GM12892 (cell line): Measurements from ENCODE around the gene CLCN1.

Experiments
- POLR2A ChIP-seq: IDR thresholded peaks from 2 replicates; pipeline ENCODE4 v1.6.1; 2011; ENCODE audit warnings: low read depth, low read length, control low read depth
- POLR2AphosphoS5 ChIP-seq: IDR thresholded peaks from 2 replicates; pipeline ENCODE4 v1.6.1; 2011; ENCODE audit warnings: low read depth, low read length, control low read depth
- TAF1 ChIP-seq: IDR thresholded peaks from 2 replicates; pipeline ENCODE4 v1.6.1; 2011; ENCODE audit warnings: low read depth, mild to moderate bottlenecking, control low read depth, low read length, borderline replicate concordance

- no peak for TF ChIP-seq POLR2AphosphoS5
- no peak; the same call in 1 of the 2 replicates for TF ChIP-seq POLR2A
- no peak for TF ChIP-seq TAF1
Measured at GRCh38 chr7:143380260-143380645, 64.3 kb downstream of the CLCN1 start.
